Liver (tissue), 9 donors: ENCODE data around the gene ADPRS. TPM values are rescaled to one million over a fixed set of nuclear protein-coding genes. Genes with fewer than 3 reads are reported as not detected.

Experiments used
- DNase-seq: peaks from one replicate; pipeline ENCODE4 v3.0.0-alpha.2; 2017; ENCODE audit warnings: low spot score
- H3K27ac ChIP-seq, 2 donors: one replicate each; pipeline ENCODE4 v1.7.0; 2013; ENCODE audit warnings: inconsistent platforms in 2 of 2, low read length in 2 of 2, control low read depth in 1 of 2, low read depth in 1 of 2, mild to moderate bottlenecking in 1 of 2
- H3K27me3 ChIP-seq, 4 donors: one replicate each; pipeline versions ENCODE4 v1.6.1 to v1.7.0; 2013; ENCODE audit warnings: low read length in 3 of 4, inconsistent platforms in 1 of 4, mild to moderate bottlenecking in 1 of 4, moderate library complexity in 1 of 4; ENCODE audit not compliant: control insufficient read depth in 4 of 4, insufficient read depth in 4 of 4
- H3K36me3 ChIP-seq, 4 donors: one replicate each; pipeline versions ENCODE4 v1.6.1 to v1.7.0; 2013; ENCODE audit warnings: low read length in 3 of 4, mild to moderate bottlenecking in 3 of 4, low read depth in 1 of 4, moderate library complexity in 1 of 4; ENCODE audit not compliant: control insufficient read depth in 4 of 4, insufficient read depth in 3 of 4
- H3K4me1 ChIP-seq, 4 donors: one replicate each; pipeline versions ENCODE4 v1.6.1 to v1.7.0; 2013; ENCODE audit warnings: low read length in 3 of 4, mild to moderate bottlenecking in 3 of 4, moderate library complexity in 1 of 4; ENCODE audit not compliant: control insufficient read depth in 4 of 4, insufficient read depth in 4 of 4
- H3K4me3 ChIP-seq, 3 donors: one replicate each; pipeline versions ENCODE4 v1.6.1 to v1.7.0; 2013; ENCODE audit warnings: low read length in 3 of 3, control low read depth in 1 of 3, low read depth in 1 of 3, mild to moderate bottlenecking in 1 of 3
- H3K9ac ChIP-seq, 2 donors: one replicate each; pipeline ENCODE4 v1.7.0; 2013; ENCODE audit warnings: low read length in 2 of 2, mild to moderate bottlenecking in 2 of 2, moderate library complexity in 2 of 2, control low read depth in 1 of 2, low read depth in 1 of 2
- H3K9me3 ChIP-seq, 4 donors: one replicate each; pipeline versions ENCODE4 v1.6.1 to v1.7.0; 2013; ENCODE audit warnings: low read length in 3 of 4; ENCODE audit not compliant: control insufficient read depth in 4 of 4
- EGR1 ChIP-seq, 2 donors: IDR thresholded peaks; 2 replicates each; pipeline ENCODE4 v1.6.1; 2016 to 2018; ENCODE audit warnings: antibody characterized with exemption in 2 of 2, low read depth in 2 of 2
- FOXA2 ChIP-seq: IDR thresholded peaks from 2 replicates; pipeline ENCODE4 v1.6.1; 2016; ENCODE audit warnings: antibody characterized with exemption
- HNF4A ChIP-seq, 2 donors: conservative IDR thresholded peaks; 2 replicates each; pipeline ENCODE4 v1.6.1; 2016; ENCODE audit warnings: antibody characterized with exemption in 2 of 2, mild to moderate bottlenecking in 2 of 2
- JUND ChIP-seq, 2 donors: IDR thresholded peaks; 2 replicates each; pipeline ENCODE4 v1.6.1; 2016; ENCODE audit warnings: antibody characterized with exemption in 2 of 2
- NR2F2 ChIP-seq: IDR thresholded peaks from 2 replicates; pipeline ENCODE4 v1.6.1; 2016; ENCODE audit warnings: antibody characterized with exemption
- RAD21 ChIP-seq, 2 donors: IDR thresholded peaks; 2 replicates each; pipeline ENCODE4 v1.6.1; 2016; ENCODE audit warnings: antibody characterized with exemption in 2 of 2, mild to moderate bottlenecking in 2 of 2
- RXRA ChIP-seq, 2 donors: IDR thresholded peaks; 2 replicates each; pipeline ENCODE4 v1.6.1; 2017 to 2018; ENCODE audit warnings: antibody characterized with exemption in 2 of 2, mild to moderate bottlenecking in 1 of 2
- SP1 ChIP-seq: IDR thresholded peaks from 2 replicates; pipeline ENCODE4 v1.6.1; 2018; ENCODE audit warnings: antibody characterized with exemption, mild to moderate bottlenecking
- YY1 ChIP-seq: IDR thresholded peaks from 2 replicates; pipeline ENCODE4 v1.6.1; 2016; ENCODE audit warnings: antibody characterized with exemption, mild to moderate bottlenecking
- WGBS: extraction: QIAGEN DNeasy Blood & Tissue Kit; methylation state at CpG from one replicate; pipeline ENCODE4 v1.1.7; 2013; 5-methylcytosine and 5-hydroxymethylcytosine counted together
- polyA plus RNA-seq, 2 donors: library from polyadenylated mRNA; stranded (reverse) in 1 of 2; unstranded in 1 of 2; fragments of 200-250 nt in 1 of 2; fragments of >200 nt in 1 of 2; fragmentation: Nextera tagmentation in 1 of 2; extraction: Ambion mirVana in 1 of 2; gene quantifications; one replicate each; pipeline versions ENCODE4 v1.2.1 to v1.2.3, GENCODE V29; 2013 to 2015
- total RNA-seq, 2 donors: library from RNA; depleted of rRNA; stranded (reverse); fragments of >200 nt; gene quantifications; one replicate each; pipeline ENCODE4 v1.2.3, GENCODE V29; 2014
- TF ChIP-seq, protein P1 (sequence below): fragments of 150-350 bp; IDR thresholded peaks from 2 replicates; pipeline ENCODE4 v1.5.1; 2017; ENCODE audit warnings: improper control_type of control experiment, low read depth, low read length; ENCODE audit not compliant: missing input control
- TF ChIP-seq, protein P2 (sequence below): IDR thresholded peaks from 2 replicates; pipeline ENCODE4 v1.6.1; 2016; ENCODE audit warnings: antibody characterized with exemption, mild to moderate bottlenecking
- TF ChIP-seq, protein P3 (sequence below): IDR thresholded peaks from 2 replicates; pipeline ENCODE4 v1.6.1; 2016; ENCODE audit warnings: antibody characterized with exemption
- donor health status: healthy.
- donor health status: healthy.
- donor health status: healthy.
- donor health status: healthy.
- donor health status: healthy.

The ADPRS gene
- total and polyA plus RNA-seq, 4 donors: 9.4 to 13.1 (median 11.0) TPM

DNA sequence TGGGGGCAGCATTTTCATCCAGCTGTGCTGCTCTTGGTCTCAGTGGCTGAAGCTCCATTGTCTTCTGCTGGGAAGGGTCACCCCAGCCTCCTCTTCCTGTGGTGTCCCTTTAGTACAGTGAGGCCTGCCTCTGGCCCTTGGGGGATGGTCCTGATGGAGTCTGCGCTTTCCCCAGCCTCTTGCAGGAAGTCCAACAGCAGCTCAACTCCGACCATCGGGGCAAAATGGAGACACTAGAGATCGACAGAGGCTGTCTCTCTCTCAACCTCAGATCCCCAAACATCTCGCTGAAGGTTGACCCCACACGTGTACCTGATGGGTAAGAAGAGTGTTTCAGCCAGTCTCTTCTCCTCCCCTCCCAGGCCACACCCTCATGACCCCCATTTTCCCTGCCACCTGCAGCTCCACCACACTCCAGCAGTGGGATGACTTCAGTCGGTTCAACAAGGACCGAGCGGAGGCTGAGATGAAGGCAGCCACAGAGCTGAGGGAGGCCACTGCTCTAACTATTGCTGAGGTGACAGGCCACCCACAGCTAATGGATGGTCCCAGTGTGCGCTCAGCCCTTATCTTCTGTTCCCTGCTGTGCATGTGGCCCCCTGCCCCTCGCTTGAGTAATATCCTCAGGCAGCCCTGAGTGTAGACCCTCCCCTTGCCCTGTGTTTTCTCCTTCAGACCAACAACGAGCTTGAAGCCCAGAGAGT is 2.0 kb upstream of the ADPRS start (continued):
- TF ChIP-seq, protein P1, sequence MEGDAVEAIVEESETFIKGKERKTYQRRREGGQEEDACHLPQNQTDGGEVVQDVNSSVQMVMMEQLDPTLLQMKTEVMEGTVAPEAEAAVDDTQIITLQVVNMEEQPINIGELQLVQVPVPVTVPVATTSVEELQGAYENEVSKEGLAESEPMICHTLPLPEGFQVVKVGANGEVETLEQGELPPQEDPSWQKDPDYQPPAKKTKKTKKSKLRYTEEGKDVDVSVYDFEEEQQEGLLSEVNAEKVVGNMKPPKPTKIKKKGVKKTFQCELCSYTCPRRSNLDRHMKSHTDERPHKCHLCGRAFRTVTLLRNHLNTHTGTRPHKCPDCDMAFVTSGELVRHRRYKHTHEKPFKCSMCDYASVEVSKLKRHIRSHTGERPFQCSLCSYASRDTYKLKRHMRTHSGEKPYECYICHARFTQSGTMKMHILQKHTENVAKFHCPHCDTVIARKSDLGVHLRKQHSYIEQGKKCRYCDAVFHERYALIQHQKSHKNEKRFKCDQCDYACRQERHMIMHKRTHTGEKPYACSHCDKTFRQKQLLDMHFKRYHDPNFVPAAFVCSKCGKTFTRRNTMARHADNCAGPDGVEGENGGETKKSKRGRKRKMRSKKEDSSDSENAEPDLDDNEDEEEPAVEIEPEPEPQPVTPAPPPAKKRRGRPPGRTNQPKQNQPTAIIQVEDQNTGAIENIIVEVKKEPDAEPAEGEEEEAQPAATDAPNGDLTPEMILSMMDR: no peak
- no peak for TF ChIP-seq NR2F2

DNA sequence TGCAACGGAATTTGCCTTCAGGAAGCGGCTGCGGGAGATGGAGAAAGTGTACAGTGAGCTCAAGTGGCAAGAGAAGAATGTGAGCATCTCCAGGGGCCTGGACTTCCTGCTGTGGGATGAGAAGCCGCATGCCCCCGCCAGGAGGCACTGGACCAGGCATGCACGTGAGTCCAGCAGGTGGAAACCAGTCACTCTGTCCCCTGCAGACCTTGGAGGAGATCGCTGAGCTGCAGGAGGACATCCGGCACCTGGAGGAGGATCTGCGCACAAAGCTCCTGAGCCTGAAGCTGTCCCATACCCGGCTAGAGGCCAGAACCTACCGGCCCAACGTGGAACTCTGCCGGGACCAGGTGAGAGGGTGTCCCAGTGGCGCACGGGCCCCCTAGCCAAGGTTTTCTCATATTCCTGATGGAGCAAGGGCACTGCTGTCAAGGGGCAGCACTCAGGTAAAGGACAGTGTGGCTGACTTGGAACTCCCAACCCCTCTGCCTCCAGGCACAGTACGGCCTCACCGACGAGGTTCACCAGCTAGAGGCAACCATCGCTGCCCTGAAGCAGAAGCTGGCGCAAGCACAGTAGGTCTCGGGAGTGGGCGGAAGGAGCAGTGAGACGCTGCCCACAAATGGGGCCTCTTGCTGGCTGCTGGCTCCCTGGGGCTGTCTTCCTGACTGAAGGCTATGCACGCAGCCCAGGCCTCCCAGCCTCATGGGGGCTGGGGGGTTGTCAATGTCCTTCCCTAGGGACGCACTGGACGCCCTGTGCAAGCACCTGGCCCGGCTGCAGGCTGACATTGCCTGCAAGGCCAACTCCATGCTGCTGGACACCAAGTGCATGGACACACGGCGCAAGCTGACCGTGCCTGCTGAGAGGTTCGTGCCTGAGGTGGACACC is 1.2 kb upstream of the ADPRS start:
- Histone ChIP-seq H3K9ac (no peak overlapping the region), H3K4me1 (peaks cover 8 to 15% (median 11%) of the 10 kb centered on the region in 4 donors), H3K36me3 (peaks cover 3 to 9% (median 7%) of the 10 kb centered on the region in 4 donors), H3K27ac (no peak overlapping the region), H3K4me3 (no peak overlapping the region), H3K9me3 (no peaks in the 10 kb centered on the region), H3K27me3 (no peaks in the 10 kb centered on the region)
- no peak for TF ChIP-seq FOXA2
- 92% methylated on average over 31 of the region's 31 CpGs for WGBS
- DNase-seq: no peak

DNA sequence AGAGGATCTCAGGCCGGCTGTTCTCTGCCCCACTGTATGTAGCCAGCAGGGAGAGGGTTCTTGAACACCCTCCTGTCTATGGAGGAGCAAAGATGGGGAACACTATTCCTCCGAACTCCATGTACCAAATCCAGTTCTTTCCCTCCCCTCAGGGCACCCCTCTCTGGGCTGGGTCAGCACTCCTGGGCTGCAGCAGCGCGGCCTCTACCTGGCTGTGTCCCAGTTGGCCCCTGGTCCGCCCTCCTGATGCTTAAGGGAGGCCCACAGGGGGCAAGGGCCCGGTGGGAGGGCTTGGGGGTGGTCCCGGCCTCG is 471 bp upstream of the ADPRS start:
- DNase-seq: no peak
- H3K27ac ChIP-seq: peak overlapping the region; percentile 79 to 87
- 39% methylated on average over 8 of the region's 8 CpGs for WGBS
- peak overlapping the region; percentile 35 to 95 (median 79) for H3K4me3 ChIP-seq
- H3K9ac ChIP-seq: peak overlapping the region in 1 of 2 donors; percentile 33
- H3K9me3 ChIP-seq: no peaks in the 10 kb centered on the region
- H3K27me3 ChIP-seq: no peaks in the 10 kb centered on the region
- TF ChIP-seq RAD21 (IDR thresholded peaks at IDR 0.05): no peak
- no peak for TF ChIP-seq SP1
- H3K4me1 ChIP-seq: peaks cover 8 to 15% (median 11%) of the 10 kb centered on the region in 4 donors
- peaks cover 3 to 16% (median 15%) of the 10 kb centered on the region in 4 donors for H3K36me3 ChIP-seq

DNA sequence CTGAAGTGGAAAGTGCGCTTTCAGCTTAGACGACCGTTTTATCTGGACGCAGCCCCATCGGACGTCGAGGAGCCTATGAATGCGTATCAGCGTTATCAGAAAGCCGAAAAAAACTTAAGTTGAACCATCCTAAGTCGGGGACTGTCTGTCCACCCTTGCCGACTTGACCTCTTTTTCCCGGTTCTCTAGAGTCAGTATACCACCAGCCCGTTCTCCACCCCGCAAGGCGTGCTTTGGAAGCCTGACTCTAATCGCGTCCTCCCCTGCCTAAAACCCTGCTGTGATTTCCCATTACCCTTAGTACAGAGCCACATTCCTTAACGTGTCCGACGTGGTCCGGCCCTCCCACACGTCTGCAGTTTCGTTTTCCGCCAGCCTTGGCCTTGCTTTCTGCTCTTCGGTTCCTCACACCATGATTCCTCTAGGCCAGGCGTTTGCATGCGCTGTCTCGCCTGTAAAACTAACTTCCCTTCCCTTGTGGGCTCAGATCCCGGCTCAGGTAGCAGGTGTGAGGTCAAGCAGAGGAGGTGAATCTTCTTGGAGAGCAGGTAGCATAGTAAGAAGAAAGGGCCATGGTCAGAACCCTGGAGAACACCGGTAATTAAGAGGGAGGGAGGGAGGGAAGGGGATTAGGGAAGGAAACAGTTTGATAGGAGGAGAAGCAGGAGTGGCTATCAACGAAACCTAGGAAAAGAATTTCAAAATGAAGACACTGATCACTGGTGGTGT is 865 bp downstream of the ADPRS start:
- peak overlapping the region; percentile 45 to 67 for H3K9ac ChIP-seq
- H3K4me1 ChIP-seq: peaks cover 6 to 15% (median 11%) of the 10 kb centered on the region in 4 donors
- no peak for TF ChIP-seq JUND (IDR thresholded peaks at IDR 0.05)
- TF ChIP-seq RAD21 (IDR thresholded peaks at IDR 0.05): no peak
- TF ChIP-seq FOXA2: no peak
- TF ChIP-seq SP1: no peak
- no peak for TF ChIP-seq HNF4A (conservative IDR thresholded peaks at IDR 0.05)
- TF ChIP-seq, protein P2, sequence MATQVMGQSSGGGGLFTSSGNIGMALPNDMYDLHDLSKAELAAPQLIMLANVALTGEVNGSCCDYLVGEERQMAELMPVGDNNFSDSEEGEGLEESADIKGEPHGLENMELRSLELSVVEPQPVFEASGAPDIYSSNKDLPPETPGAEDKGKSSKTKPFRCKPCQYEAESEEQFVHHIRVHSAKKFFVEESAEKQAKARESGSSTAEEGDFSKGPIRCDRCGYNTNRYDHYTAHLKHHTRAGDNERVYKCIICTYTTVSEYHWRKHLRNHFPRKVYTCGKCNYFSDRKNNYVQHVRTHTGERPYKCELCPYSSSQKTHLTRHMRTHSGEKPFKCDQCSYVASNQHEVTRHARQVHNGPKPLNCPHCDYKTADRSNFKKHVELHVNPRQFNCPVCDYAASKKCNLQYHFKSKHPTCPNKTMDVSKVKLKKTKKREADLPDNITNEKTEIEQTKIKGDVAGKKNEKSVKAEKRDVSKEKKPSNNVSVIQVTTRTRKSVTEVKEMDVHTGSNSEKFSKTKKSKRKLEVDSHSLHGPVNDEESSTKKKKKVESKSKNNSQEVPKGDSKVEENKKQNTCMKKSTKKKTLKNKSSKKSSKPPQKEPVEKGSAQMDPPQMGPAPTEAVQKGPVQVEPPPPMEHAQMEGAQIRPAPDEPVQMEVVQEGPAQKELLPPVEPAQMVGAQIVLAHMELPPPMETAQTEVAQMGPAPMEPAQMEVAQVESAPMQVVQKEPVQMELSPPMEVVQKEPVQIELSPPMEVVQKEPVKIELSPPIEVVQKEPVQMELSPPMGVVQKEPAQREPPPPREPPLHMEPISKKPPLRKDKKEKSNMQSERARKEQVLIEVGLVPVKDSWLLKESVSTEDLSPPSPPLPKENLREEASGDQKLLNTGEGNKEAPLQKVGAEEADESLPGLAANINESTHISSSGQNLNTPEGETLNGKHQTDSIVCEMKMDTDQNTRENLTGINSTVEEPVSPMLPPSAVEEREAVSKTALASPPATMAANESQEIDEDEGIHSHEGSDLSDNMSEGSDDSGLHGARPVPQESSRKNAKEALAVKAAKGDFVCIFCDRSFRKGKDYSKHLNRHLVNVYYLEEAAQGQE: no peak
- TF ChIP-seq YY1: no peak
- TF ChIP-seq, protein P3, sequence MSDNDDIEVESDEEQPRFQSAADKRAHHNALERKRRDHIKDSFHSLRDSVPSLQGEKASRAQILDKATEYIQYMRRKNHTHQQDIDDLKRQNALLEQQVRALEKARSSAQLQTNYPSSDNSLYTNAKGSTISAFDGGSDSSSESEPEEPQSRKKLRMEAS: no peak
- no peak for TF ChIP-seq RXRA (IDR thresholded peaks at IDR 0.05)
- TF ChIP-seq, protein P1: no peak
- no peak for TF ChIP-seq EGR1 (IDR thresholded peaks at IDR 0.05; ENCODE audit: low read depth in 2 of 2)
- no peak for DNase-seq
- no peaks in the 10 kb centered on the region for H3K27me3 ChIP-seq
- WGBS: 9% methylated on average over 32 of the region's 32 CpGs
- H3K4me3 ChIP-seq: peak overlapping the region; percentile 79 to 95 (median 86)
- no peaks in the 10 kb centered on the region for H3K9me3 ChIP-seq
- peak overlapping the region; percentile 79 to 87 for H3K27ac ChIP-seq
- H3K36me3 ChIP-seq: peaks cover 7 to 30% (median 23%) of the 10 kb centered on the region in 4 donors
